Progenitor cell of endocrine pancreas (in vitro differentiated cells): ENCODE data around the gene DAG1. TPM values are rescaled to one million over a fixed set of nuclear protein-coding genes. Genes with fewer than 3 reads are reported as not detected.

Source experiments
- DNase-seq: peaks from one replicate; pipeline ENCODE4 v3.0.0; 2021; ENCODE audit warnings: low spot score; ENCODE audit not compliant: unreplicated experiment
- H3K27ac Mint-ChIP-seq: 2 replicates; pipeline ENCODE4 v1.8.0; 2021; ENCODE audit warnings: mild to moderate bottlenecking, moderate library complexity, mixed read lengths
- H3K27me3 Mint-ChIP-seq: 2 replicates; pipeline ENCODE4 v1.8.0; 2021; ENCODE audit warnings: mixed read lengths
- H3K36me3 Mint-ChIP-seq: 2 replicates; pipeline ENCODE4 v1.8.0; 2022; ENCODE audit warnings: mixed read lengths; ENCODE audit not compliant: insufficient read depth
- H3K4me1 Mint-ChIP-seq: 2 replicates; pipeline ENCODE4 v1.8.0; 2021; ENCODE audit warnings: low read depth, mixed read lengths
- H3K4me3 Mint-ChIP-seq: 2 replicates; pipeline ENCODE4 v1.8.0; 2021; ENCODE audit warnings: low read depth, mild to moderate bottlenecking, moderate library complexity, mixed read lengths
- H3K9me3 Mint-ChIP-seq: 2 replicates; pipeline ENCODE4 v1.8.0; 2021; ENCODE audit warnings: low read depth, mixed read lengths
- total RNA-seq: library from RNA; stranded (reverse); gene quantifications from 2 replicates; pipeline ENCODE4 v1.2.1, GENCODE V29; 2021
- TF ChIP-seq, protein P1 (sequence below): fragments of 200-600 bp; sonication (generic); IDR thresholded peaks from one replicate; pipeline ENCODE4 v1.5.0; 2021; ENCODE audit warnings: antibody characterized with exemption, mild to moderate bottlenecking; ENCODE audit not compliant: unreplicated experiment

The DAG1 gene
- total RNA-seq, 1 donor from 2014 or later: 109 TPM

DNA sequence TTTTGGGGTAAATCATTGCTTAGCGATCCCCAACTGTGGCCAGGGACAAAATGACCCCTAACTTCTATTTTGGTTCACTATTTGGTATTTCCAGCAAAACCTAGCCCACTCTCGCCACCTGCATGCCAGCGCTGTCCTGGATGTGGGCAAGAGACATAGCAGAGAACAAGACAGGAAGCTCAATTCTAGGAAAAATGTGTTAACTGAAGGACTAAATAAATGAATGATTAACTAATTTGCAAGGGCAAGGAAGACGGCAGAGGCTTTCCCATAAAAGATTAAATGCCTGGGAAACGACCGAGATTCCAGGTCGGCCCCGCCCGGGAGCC lies 41.4 kb upstream of the DAG1 start:
- peaks cover 2% of the 10 kb centered on the region for H3K4me1 Mint-ChIP-seq
- no peaks in the 10 kb centered on the region for H3K9me3 Mint-ChIP-seq
- H3K4me3 Mint-ChIP-seq: peak overlapping the region; percentile 95
- TF ChIP-seq, protein P1, sequence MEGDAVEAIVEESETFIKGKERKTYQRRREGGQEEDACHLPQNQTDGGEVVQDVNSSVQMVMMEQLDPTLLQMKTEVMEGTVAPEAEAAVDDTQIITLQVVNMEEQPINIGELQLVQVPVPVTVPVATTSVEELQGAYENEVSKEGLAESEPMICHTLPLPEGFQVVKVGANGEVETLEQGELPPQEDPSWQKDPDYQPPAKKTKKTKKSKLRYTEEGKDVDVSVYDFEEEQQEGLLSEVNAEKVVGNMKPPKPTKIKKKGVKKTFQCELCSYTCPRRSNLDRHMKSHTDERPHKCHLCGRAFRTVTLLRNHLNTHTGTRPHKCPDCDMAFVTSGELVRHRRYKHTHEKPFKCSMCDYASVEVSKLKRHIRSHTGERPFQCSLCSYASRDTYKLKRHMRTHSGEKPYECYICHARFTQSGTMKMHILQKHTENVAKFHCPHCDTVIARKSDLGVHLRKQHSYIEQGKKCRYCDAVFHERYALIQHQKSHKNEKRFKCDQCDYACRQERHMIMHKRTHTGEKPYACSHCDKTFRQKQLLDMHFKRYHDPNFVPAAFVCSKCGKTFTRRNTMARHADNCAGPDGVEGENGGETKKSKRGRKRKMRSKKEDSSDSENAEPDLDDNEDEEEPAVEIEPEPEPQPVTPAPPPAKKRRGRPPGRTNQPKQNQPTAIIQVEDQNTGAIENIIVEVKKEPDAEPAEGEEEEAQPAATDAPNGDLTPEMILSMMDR: no peak
- H3K27me3 Mint-ChIP-seq: no peaks in the 10 kb centered on the region
- peaks cover 5% of the 10 kb centered on the region for H3K36me3 Mint-ChIP-seq
- no peak for DNase-seq
- H3K27ac Mint-ChIP-seq: peak overlapping the region; percentile 98

DNA sequence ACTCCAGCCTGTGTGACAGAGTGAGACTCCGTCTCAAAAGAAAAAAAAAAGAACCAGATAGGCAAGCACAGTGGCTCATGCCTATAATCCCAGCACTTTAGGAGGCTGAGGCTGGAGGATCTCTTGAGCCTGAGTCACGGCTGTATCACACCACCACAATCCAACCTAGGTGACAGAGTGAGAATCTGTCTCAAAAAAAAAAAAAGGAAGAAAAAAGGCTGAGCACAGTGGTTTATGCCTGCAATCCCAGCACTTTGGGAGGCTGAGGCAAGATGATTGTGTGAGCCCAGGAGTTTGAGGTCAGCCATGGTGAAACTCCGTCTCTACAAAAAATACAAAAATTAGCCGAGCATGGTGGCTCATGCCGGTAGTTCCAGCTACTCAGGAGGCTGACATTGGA lies 35.3 kb upstream of the DAG1 start:
- Mint-ChIP-seq H3K27ac (no peak overlapping the region), H3K4me1 (no peaks in the 10 kb centered on the region), H3K27me3 (no peaks in the 10 kb centered on the region), H3K36me3 (no peaks in the 10 kb centered on the region), H3K4me3 (no peak overlapping the region), H3K9me3 (no peaks in the 10 kb centered on the region)
- no peak for DNase-seq
- TF ChIP-seq, protein P1: no peak

DNA sequence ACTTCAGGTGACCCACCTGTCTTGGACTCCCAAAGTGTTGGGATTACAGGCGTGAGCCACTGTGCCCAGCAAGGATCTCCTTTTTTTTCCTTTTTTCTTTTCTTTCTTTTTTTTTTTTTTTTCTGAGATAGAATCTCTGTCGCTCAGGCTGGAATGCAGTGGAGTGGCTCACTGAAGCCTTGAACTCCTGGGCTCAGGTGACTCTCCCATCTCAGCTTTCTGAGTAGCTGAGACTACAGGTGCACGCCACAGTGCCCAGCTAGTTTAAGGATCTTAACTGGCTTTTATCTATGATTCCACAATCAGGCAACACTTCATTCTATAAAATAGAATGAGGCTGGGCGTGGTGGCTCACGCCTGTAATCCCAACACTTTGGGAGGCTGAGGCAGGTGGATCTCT lies 24.7 kb upstream of the DAG1 start:
- Mint-ChIP-seq H3K36me3 (no peaks in the 10 kb centered on the region), H3K9me3 (no peaks in the 10 kb centered on the region), H3K4me3 (no peak overlapping the region), H3K27me3 (no peaks in the 10 kb centered on the region), H3K4me1 (no peaks in the 10 kb centered on the region), H3K27ac (no peak overlapping the region)
- no peak for DNase-seq
- TF ChIP-seq, protein P1: no peak

DNA sequence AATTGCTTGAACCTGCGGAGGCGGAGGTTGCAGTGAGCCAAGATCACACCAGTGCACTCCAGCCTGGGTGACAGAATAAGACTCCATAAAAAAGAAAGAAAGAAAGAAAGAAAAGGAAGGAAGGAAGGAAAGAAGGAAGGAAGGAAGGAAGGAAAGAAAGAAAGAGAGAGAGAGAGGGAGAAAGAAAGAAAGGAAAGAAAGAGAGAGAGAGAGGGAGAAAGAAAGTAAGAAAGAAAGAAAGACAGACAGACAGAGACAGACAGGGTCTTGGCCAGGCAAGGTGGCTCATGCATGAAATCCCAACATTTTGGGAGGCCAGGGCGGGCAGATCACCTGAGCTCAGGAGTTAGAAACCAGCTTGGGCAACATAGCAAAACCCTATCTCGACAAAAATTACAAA lies 16.4 kb upstream of the DAG1 start:
- H3K36me3 Mint-ChIP-seq: no peaks in the 10 kb centered on the region
- no peak overlapping the region for H3K4me3 Mint-ChIP-seq
- DNase-seq: no peak
- no peaks in the 10 kb centered on the region for H3K27me3 Mint-ChIP-seq
- TF ChIP-seq, protein P1: no peak
- peaks cover 5% of the 10 kb centered on the region for H3K4me1 Mint-ChIP-seq
- H3K9me3 Mint-ChIP-seq: no peaks in the 10 kb centered on the region
- no peak overlapping the region for H3K27ac Mint-ChIP-seq

DNA sequence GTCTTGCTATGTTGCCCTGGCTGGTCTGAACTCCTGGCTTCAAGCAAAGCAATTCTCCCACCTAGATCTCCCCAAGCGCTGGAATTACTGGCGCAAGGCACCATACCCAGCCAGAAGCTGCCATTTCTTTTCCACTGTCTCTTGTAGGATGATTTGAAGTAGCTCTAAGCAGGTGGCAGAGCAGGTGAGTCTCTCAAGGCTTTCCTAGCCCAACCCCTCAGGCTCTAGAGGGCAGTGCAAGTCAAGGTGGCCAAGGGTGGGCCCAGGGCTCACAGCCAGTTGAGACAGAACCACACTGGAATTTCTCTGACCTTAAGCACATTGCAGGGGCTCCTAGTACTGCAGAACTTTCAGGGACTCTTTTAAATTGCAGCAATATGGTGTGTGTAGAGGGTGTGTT lies 15.6 kb upstream of the DAG1 start:
- no peak overlapping the region for H3K4me3 Mint-ChIP-seq
- H3K4me1 Mint-ChIP-seq: peaks cover 13% of the 10 kb centered on the region
- no peaks in the 10 kb centered on the region for H3K36me3 Mint-ChIP-seq
- DNase-seq: peak; percentile 36
- H3K9me3 Mint-ChIP-seq: no peaks in the 10 kb centered on the region
- peak overlapping the region; percentile 55 for H3K27ac Mint-ChIP-seq
- TF ChIP-seq, protein P1: peak; percentile 51
- no peaks in the 10 kb centered on the region for H3K27me3 Mint-ChIP-seq
